ENCODE measurements around the gene AGBL3.

GRCh38 chr7:135168489-135169140 lies 182.3 kb downstream of the AGBL3 start:
- TF ChIP-seq, protein P1, sequence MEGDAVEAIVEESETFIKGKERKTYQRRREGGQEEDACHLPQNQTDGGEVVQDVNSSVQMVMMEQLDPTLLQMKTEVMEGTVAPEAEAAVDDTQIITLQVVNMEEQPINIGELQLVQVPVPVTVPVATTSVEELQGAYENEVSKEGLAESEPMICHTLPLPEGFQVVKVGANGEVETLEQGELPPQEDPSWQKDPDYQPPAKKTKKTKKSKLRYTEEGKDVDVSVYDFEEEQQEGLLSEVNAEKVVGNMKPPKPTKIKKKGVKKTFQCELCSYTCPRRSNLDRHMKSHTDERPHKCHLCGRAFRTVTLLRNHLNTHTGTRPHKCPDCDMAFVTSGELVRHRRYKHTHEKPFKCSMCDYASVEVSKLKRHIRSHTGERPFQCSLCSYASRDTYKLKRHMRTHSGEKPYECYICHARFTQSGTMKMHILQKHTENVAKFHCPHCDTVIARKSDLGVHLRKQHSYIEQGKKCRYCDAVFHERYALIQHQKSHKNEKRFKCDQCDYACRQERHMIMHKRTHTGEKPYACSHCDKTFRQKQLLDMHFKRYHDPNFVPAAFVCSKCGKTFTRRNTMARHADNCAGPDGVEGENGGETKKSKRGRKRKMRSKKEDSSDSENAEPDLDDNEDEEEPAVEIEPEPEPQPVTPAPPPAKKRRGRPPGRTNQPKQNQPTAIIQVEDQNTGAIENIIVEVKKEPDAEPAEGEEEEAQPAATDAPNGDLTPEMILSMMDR (IDR thresholded peaks at IDR 0.05): no peak
- no peak for TF ChIP-seq EP300 (IDR thresholded peaks at IDR 0.05)
- TF ChIP-seq POLR2A (IDR thresholded peaks at IDR 0.05): no peak

All from ovary (tissue), 3 donors.